22Rv1 (cell line): ENCODE data around the gene USP17L30.
"Not testable (repeated sequence)": the region's sequence is repeated elsewhere in the genome, so short reads cannot be mapped to it uniquely, and the experiment has no call there.

ENCODE experiments used
- ZFX ChIP-seq: fragments of 450-650 bp; IDR thresholded peaks from 2 replicates; pipeline ENCODE4 v1.6.1; 2017; ENCODE audit warnings: antibody characterized with exemption, borderline replicate concordance
- TF ChIP-seq, protein P1 (sequence below): fragments of 450-650 bp; IDR thresholded peaks from 2 replicates; pipeline ENCODE4 v1.5.1; 2017; ENCODE audit warnings: mild to moderate bottlenecking

DNA sequence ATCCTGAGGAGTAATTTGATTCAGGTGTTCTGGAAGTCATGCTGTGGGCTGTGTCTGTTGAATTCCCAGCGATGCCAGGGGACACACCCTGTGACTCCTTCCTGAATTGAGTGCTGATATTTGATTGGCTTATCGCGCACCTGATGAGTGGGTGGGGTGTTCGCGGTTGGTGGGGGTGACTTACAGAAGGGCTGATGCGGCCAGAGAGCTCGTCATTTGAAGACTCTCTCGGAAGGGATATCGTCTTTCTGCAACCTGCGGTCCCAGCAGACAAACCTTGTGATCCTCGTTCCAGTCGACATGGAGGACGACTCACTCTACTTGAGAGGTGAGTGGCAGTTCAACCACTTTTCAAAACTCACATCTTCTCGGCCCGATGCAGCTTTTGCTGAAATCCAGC, 28.6 kb upstream of the USP17L30 start, which contains the start of gene USP17L26:
- TF ChIP-seq, protein P1, sequence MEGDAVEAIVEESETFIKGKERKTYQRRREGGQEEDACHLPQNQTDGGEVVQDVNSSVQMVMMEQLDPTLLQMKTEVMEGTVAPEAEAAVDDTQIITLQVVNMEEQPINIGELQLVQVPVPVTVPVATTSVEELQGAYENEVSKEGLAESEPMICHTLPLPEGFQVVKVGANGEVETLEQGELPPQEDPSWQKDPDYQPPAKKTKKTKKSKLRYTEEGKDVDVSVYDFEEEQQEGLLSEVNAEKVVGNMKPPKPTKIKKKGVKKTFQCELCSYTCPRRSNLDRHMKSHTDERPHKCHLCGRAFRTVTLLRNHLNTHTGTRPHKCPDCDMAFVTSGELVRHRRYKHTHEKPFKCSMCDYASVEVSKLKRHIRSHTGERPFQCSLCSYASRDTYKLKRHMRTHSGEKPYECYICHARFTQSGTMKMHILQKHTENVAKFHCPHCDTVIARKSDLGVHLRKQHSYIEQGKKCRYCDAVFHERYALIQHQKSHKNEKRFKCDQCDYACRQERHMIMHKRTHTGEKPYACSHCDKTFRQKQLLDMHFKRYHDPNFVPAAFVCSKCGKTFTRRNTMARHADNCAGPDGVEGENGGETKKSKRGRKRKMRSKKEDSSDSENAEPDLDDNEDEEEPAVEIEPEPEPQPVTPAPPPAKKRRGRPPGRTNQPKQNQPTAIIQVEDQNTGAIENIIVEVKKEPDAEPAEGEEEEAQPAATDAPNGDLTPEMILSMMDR, result not testable (repeated sequence)
- not testable (repeated sequence) for TF ChIP-seq ZFX
